ENCODE data around the gene TBC1D1.

DNA sequence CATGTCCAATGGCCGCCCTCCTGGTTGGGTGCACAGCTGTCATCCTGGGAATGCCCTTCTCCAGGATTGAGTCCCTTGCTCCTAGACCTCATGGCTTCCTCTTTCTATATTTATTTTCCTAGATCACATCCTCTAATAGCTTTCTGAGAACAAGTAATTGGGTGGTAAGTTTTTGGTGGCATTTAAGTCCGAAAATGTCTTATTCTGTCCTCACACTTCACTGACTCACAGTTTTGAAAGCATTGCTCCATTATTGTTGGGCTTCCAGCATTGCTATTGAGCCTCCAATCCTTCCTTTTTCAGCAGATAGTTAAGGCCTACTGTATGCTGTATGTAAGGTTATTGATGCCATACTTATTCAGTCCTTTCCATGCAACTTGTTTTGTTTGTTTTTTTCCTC is 38.5 kb upstream of the TBC1D1 start:
- TF ChIP-seq, protein P1, sequence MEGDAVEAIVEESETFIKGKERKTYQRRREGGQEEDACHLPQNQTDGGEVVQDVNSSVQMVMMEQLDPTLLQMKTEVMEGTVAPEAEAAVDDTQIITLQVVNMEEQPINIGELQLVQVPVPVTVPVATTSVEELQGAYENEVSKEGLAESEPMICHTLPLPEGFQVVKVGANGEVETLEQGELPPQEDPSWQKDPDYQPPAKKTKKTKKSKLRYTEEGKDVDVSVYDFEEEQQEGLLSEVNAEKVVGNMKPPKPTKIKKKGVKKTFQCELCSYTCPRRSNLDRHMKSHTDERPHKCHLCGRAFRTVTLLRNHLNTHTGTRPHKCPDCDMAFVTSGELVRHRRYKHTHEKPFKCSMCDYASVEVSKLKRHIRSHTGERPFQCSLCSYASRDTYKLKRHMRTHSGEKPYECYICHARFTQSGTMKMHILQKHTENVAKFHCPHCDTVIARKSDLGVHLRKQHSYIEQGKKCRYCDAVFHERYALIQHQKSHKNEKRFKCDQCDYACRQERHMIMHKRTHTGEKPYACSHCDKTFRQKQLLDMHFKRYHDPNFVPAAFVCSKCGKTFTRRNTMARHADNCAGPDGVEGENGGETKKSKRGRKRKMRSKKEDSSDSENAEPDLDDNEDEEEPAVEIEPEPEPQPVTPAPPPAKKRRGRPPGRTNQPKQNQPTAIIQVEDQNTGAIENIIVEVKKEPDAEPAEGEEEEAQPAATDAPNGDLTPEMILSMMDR (IDR thresholded peaks at IDR 0.05; ENCODE audit: low read length) = no peak
- TF ChIP-seq EZH2 (IDR thresholded peaks at IDR 0.05; ENCODE audit: borderline replicate concordance, low read length) = no peak
